A549 (cell line): Measurements from ENCODE around the gene CTXN1. TPM values are rescaled to one million over a fixed set of nuclear protein-coding genes. Genes with fewer than 3 reads are reported as not detected.
A peak's percentile ranks its signal among the peaks of the same experiment; 100 is the strongest.

ENCODE experiments used
- ATAC-seq, 2 experiments: fragments of 200-7000 bp in 1 of 2; fragments of >200 bp in 1 of 2; cut with Nextera tagmentation in 1 of 2; cut with Tn5 transposase in 1 of 2; 3 replicates each; pipeline versions ENCODE4 v1.8.0 to v1.9.1; 2018 to 2020; ENCODE audit warnings: mild to moderate bottlenecking in 1 of 2, moderate library complexity in 1 of 2
- CTCF ChIA-PET: fragments of 300-600 bp; sonication (Branson Sonifier 250); formaldehyde crosslinking; extraction: SDS; loops from one replicate; lab custom pipeline; 2021; ENCODE audit warnings: antibody characterized with exemption, inconsistent platforms; lab: Yijun Ruan, JAX
- POLR2A ChIA-PET: fragments of 350-600 bp; formaldehyde crosslinking; extraction: SDS; loops from one replicate; lab custom pipeline; 2021; ENCODE audit warnings: antibody characterized with exemption, inconsistent platforms; lab: Yijun Ruan, JAX
- DNase-seq, 2 experiments: peaks; one replicate each; pipeline versions ENCODE4 v3.0.0 to v3.0.0-alpha.2; 2011 to 2016; ENCODE audit warnings: low read depth in 1 of 2, low spot score in 1 of 2
- FAIRE-seq: peaks from 2 replicates; lab custom pipeline; 2011; peaks lifted over from hg19 to GRCh38; lab: Jason Lieb, UNC
- H3K27ac ChIP-seq, 2 experiments: fragments of >200 bp; sonication (Bioruptor Twin); formaldehyde crosslinking; 3 replicates each; pipeline ENCODE4 v1.5.1; 2016 to 2017
- H3K4me1 ChIP-seq: fragments of >200 bp; sonication (Bioruptor Twin); formaldehyde crosslinking; 3 replicates; pipeline ENCODE4 v1.6.1; 2016
- H3K4me2 ChIP-seq: fragments of >200 bp; sonication (Bioruptor Twin); formaldehyde crosslinking; 3 replicates; pipeline ENCODE4 v1.6.1; 2016
- H3K4me3 ChIP-seq: fragments of >200 bp; sonication (Bioruptor Twin); formaldehyde crosslinking; 3 replicates; pipeline ENCODE4 v1.5.1; 2016
- H3K9me3 ChIP-seq: fragments of >200 bp; sonication (Bioruptor Twin); formaldehyde crosslinking; 3 replicates; pipeline ENCODE4 v1.6.1; 2016
- BCL3 ChIP-seq: fragments of >200 bp; sonication (Bioruptor Twin); formaldehyde crosslinking; IDR thresholded peaks from 3 replicates; pipeline ENCODE4 v1.6.1; 2016
- BHLHE40 ChIP-seq: IDR thresholded peaks from 2 replicates; pipeline ENCODE4 v1.6.1; 2012; ENCODE audit warnings: low read depth, low read length, inconsistent platforms
- CHD2 ChIP-seq: fragments of 150-350 bp; IDR thresholded peaks from 2 replicates; pipeline ENCODE4 v1.6.1; 2014; ENCODE audit warnings: low read length; ENCODE audit not compliant: partially characterized antibody
- E2F6 ChIP-seq: IDR thresholded peaks from 2 replicates; pipeline ENCODE4 v1.6.1; 2012; ENCODE audit warnings: low read depth, borderline replicate concordance
- EHF ChIP-seq: fragments of 250-450 bp; sonication (Bioruptor Pico); IDR thresholded peaks from 2 replicates; pipeline ENCODE4 v1.5.0; 2020; ENCODE audit warnings: mild to moderate bottlenecking
- ELK1 ChIP-seq: fragments of 150-350 bp; IDR thresholded peaks from 2 replicates; pipeline ENCODE4 v1.6.1; 2014; ENCODE audit warnings: low read depth, mild to moderate bottlenecking, low read length
- HES2 ChIP-seq: fragments of >200 bp; sonication (Bioruptor Twin); formaldehyde crosslinking; IDR thresholded peaks from 2 replicates; pipeline ENCODE4 v1.6.1; 2016
- JUN ChIP-seq, 2 experiments: fragments of >200 bp; sonication (Bioruptor Twin); formaldehyde crosslinking; IDR thresholded peaks; 2 replicates in 1 of 2; 3 replicates in 1 of 2; pipeline ENCODE4 v1.6.1; 2016 to 2017
- KDM5A ChIP-seq: fragments of 200-600 bp; sonication (generic); IDR thresholded peaks from 2 replicates; pipeline ENCODE4 v1.6.1; 2016; ENCODE audit warnings: antibody characterized with exemption, mild to moderate bottlenecking
- MAX ChIP-seq: IDR thresholded peaks from 2 replicates; pipeline ENCODE4 v1.6.1; 2012
- MAZ ChIP-seq: fragments of 150-350 bp; IDR thresholded peaks from 2 replicates; pipeline ENCODE4 v1.6.1; 2014; ENCODE audit warnings: antibody characterized with exemption, low read depth, low read length, borderline replicate concordance
- MYC ChIP-seq: IDR thresholded peaks from 2 replicates; pipeline ENCODE4 v1.6.1; 2012; ENCODE audit warnings: mild to moderate bottlenecking, inconsistent platforms, low read length, improper control_type of control experiment, borderline replicate concordance
- NFE2L2 ChIP-seq: fragments of 150-350 bp; conservative IDR thresholded peaks from 2 replicates; pipeline ENCODE4 v1.6.1; 2014; ENCODE audit warnings: low read length
- NPAS2 ChIP-seq: fragments of 250-450 bp; sonication (Bioruptor Pico); IDR thresholded peaks from 2 replicates; pipeline ENCODE4 v1.8.0; 2022; ENCODE audit warnings: mild to moderate bottlenecking, moderate library complexity, borderline replicate concordance
- NR3C1 ChIP-seq: fragments of >200 bp; sonication (Bioruptor Twin); formaldehyde crosslinking; IDR thresholded peaks from 3 replicates; pipeline ENCODE4 v1.6.1; 2017
- PHF8 ChIP-seq: fragments of 200-600 bp; sonication (generic); IDR thresholded peaks from 2 replicates; pipeline ENCODE4 v1.6.1; 2016; ENCODE audit warnings: low read depth, mild to moderate bottlenecking, antibody characterized with exemption, moderate library complexity, borderline replicate concordance
- RAD21 ChIP-seq, 2 experiments: fragments of >200 bp in 1 of 2; sonication (Bioruptor Twin) in 1 of 2; formaldehyde crosslinking in 1 of 2; IDR thresholded peaks in 1 of 2; conservative IDR thresholded peaks in 1 of 2; 2 replicates in 1 of 2; 3 replicates in 1 of 2; pipeline ENCODE4 v1.6.1; 2012 to 2018; ENCODE audit warnings: inconsistent platforms in 1 of 2
- RARB ChIP-seq: fragments of 250-450 bp; sonication (Bioruptor Pico); IDR thresholded peaks from 2 replicates; pipeline ENCODE4 v1.8.0; 2021; ENCODE audit warnings: mild to moderate bottlenecking, moderate library complexity
- REST ChIP-seq: fragments of 200-600 bp; sonication (generic); IDR thresholded peaks from 2 replicates; pipeline ENCODE4 v1.6.1; 2016; ENCODE audit warnings: antibody characterized with exemption, mild to moderate bottlenecking, moderate library complexity
- RFX5 ChIP-seq: fragments of 450-650 bp; IDR thresholded peaks from 2 replicates; pipeline ENCODE4 v1.7.1; 2014; ENCODE audit warnings: antibody characterized with exemption, mild to moderate bottlenecking, moderate library complexity
- ZNF302 ChIP-seq: fragments of 250-450 bp; sonication (Bioruptor Pico); IDR thresholded peaks from 2 replicates; pipeline ENCODE4 v1.9.0; 2021; ENCODE audit warnings: inconsistent platforms, mild to moderate bottlenecking, moderate library complexity
- ZSCAN20 ChIP-seq: fragments of 250-450 bp; sonication (Bioruptor Pico); IDR thresholded peaks from 2 replicates; pipeline ENCODE4 v1.8.0; 2022; ENCODE audit warnings: mild to moderate bottlenecking, moderate library complexity
- WGBS: methylation state at CpG from one replicate; pipeline ENCODE4 v1.1.6; 2017; ENCODE audit errors: missing lambda C conversion rate; 5-methylcytosine and 5-hydroxymethylcytosine counted together
- polyA plus RNA-seq, 4 experiments: library from polyadenylated mRNA; depleted of rRNA in 3 of 4; stranded (reverse); fragments of >200 nt; fragmentation: RNase III in 1 of 4; extraction: RNeasy Plus Mini Kit Qiagen cat#74134 plus additional on column Dnase treatment in 1 of 4; gene quantifications; 2 replicates in 3 of 4; 3 replicates in 1 of 4; pipeline ENCODE4 v1.2.3, GENCODE V29; 2011 to 2017
- TF ChIP-seq, protein P1 (sequence below): IDR thresholded peaks from 2 replicates; pipeline ENCODE4 v1.6.1; 2012

Gene CTXN1
- polyA plus RNA-seq, 2 of the 4 experiments (the other 2 are of a cell fraction), result 1.2 to 9.9 TPM

DNA sequence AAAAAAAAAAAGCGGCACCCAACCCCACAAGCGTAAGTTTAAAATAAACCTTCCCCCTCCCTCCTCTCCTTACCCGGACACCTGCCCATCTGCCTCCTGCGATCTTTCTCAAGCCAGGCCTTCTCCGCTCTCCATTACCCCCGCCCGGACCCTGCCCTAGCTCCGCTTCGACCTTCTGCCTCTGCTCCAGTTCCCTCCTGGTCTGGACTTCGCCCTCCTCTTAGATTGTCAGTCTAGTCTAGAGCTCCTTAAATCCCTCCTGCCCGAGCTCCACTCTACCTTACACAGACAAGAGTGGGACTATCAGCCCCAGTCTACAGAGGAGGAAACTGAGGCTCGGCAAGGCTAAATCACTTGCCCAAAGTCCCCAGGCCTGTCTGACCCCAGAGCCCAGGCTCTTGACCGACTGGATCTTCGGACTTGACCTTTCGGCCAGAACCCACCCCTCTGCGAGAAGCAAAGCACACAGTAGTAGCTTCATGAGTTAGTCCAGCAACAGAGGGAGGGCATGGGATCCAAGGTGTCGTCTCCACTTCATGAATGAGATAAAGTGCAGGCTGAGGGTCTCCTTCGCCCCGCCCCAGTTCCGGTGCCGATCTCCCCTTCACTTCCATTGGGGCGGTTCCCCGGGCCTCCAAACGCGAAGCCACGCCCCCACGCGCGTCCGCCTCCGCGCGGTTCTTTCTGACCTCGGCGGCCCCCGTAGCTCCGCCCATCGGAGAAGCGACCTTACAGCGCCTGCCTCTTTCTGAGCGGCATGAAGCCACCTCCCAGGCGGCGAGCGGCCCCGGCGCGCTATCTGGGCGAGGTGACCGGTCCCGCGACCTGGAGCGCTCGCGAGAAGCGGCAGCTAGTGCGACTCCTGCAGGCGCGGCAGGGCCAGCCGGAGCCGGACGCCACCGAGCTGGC lies 6.1 kb downstream of the CTXN1 start, which contains the start of gene SNAPC2 (continued):
- TF ChIP-seq REST (peak; percentile 45), E2F6 (peak; percentile 45; the same call in 1 of the 2 replicates), RAD21 (conservative IDR thresholded peaks at IDR 0.05 in 1 of 2, IDR thresholded peaks at IDR 0.05 in 1 of 2) (no peak), BHLHE40 (no peak), MAZ (no peak), MAX (peak; percentile 47; the same call in 1 of the 2 replicates), JUN (IDR thresholded peaks at IDR 0.05) (peak; percentile 66 to 75; a peak in 3 of 5 replicates), ZSCAN20 (no peak), RFX5 (no peak), BCL3 (peak; percentile 69; the same call in 1 of the 3 replicates), MYC (no peak), PHF8 (0 out of 2 replicates have a peak, but pooled peaks have one; percentile 20)

DNA sequence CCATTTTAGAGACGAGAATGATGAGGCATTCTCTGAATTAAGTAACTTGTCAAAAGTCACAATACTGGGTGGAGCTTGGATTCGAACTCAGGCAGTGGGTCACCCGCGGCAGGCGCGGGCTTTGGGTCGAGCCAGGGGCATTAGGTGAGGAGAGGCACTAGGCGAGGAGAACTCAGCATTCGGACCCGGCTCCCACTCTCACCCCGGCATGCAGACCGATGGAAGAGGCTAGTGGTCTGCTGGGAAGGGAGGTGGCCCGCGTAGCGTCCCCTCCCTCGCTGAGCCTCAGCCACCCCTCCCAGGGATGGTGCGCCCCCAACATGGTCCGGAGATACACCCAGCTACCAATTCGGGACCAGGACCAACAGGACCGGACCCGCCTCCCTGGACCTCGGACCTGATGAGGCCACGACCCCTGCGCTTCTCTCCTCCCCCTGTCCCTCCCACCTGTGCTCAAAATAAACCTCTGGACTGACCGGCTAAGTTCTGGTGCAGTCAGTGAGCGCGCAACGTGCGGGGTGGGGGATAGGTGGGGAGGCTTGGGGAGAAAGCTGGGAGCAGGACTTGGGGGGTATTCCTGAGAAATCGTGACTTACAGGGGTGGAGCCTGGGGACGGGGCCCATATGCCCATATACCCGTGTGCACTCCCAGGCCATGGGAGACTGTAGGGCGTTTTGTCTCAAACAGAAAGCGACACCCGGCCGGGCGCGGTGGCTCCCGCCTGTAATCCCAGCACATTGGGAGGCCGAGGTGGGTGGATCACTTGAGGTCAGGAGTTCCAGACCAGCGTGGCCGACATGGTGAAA lies 7.1 kb downstream of the CTXN1 start:
- H3K27ac ChIP-seq, result no peak overlapping the region
- ATAC-seq (no peak), DNase-seq (no peak), FAIRE-seq (no peak)
- CTCF ChIA-PET, result interaction anchor here (0.6 to 2.4 kb wide), 11 partner anchors 8 to 335 kb away, joined by 3 to 14 read pairs (median 4); no protein-coding TSS in a partner anchor
- peaks cover 19% of the 10 kb centered on the region for H3K4me1 ChIP-seq
- POLR2A ChIA-PET, result interaction anchor here (1.9 to 2.0 kb wide), 2 partner anchors 15 to 25 kb away, joined by 12 to 17 read pairs; partner anchors contain the start of genes MAP2K7 and TIMM44
- H3K4me2 ChIP-seq, result no peak overlapping the region
- WGBS, result 89% methylated on average over 29 of the region's 42 CpGs
- no peak for TF ChIP-seq KDM5A
- no peak for TF ChIP-seq EHF (CRISPR knock-in tag)
- TF ChIP-seq CHD2, result no peak
- TF ChIP-seq HES2, result no peak
- no peak for TF ChIP-seq RARB (CRISPR knock-in tag)
- TF ChIP-seq ZNF302 (CRISPR knock-in tag), result no peak
- TF ChIP-seq, protein P1, sequence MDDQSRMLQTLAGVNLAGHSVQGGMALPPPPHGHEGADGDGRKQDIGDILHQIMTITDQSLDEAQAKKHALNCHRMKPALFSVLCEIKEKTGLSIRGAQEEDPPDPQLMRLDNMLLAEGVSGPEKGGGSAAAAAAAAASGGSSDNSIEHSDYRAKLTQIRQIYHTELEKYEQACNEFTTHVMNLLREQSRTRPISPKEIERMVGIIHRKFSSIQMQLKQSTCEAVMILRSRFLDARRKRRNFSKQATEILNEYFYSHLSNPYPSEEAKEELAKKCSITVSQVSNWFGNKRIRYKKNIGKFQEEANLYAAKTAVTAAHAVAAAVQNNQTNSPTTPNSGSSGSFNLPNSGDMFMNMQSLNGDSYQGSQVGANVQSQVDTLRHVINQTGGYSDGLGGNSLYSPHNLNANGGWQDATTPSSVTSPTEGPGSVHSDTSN, result no peak
- no peak for TF ChIP-seq NPAS2 (CRISPR knock-in tag)
- no peak for TF ChIP-seq NR3C1
- no peak for TF ChIP-seq ELK1
- no peak for TF ChIP-seq RFX5
- TF ChIP-seq NFE2L2, result no peak
- no peaks in the 10 kb centered on the region for H3K9me3 ChIP-seq
- H3K4me3 ChIP-seq, result no peak overlapping the region
